Pancreas (tissue), 10 donors: ENCODE data around the gene SGTA. TPM values are rescaled to one million over a fixed set of nuclear protein-coding genes. Genes with fewer than 3 reads are reported as not detected.

Source experiments
- ATAC-seq, 4 donors: fragments of 200-7000 bp; cut with Tn5 transposase; one replicate each; pipeline versions ENCODE4 v1.8.0 to v1.9.1; 2020; ENCODE audit warnings: mild to moderate bottlenecking in 4 of 4, moderate library complexity in 4 of 4
- DNase-seq, 6 donors: peaks; one replicate each; pipeline ENCODE4 v3.0.0-alpha.2; 2020
- FAIRE-seq: peaks from 2 replicates; lab custom pipeline; 2012; peaks lifted over from hg19 to GRCh38; lab: Jason Lieb, UNC
- H3K27ac ChIP-seq, 4 donors: fragments of 200-600 bp; sonication (generic); 1 replicate in 3 of 4; 2 replicates in 1 of 4; pipeline versions ENCODE4 v1.5.0 to v1.8.0; 2020
- H3K27me3 ChIP-seq, 4 donors: fragments of 200-600 bp; one replicate each; pipeline ENCODE4 v1.8.0; 2021
- H3K36me3 ChIP-seq, 3 donors: fragments of 200-600 bp; sonication (generic) in 1 of 3; one replicate each; pipeline versions ENCODE4 v1.5.0 to v1.8.0; 2020 to 2021
- H3K4me1 ChIP-seq, 3 donors: fragments of 200-600 bp; one replicate each; pipeline ENCODE4 v1.8.0; 2021
- H3K4me3 ChIP-seq, 4 donors: fragments of 200-600 bp; sonication (generic) in 2 of 4; one replicate each; pipeline versions ENCODE4 v1.5.0 to v1.8.0; 2020 to 2021
- H3K9me3 ChIP-seq, 4 donors: fragments of 200-600 bp; one replicate each; pipeline ENCODE4 v1.8.0; 2021
- CTCF ChIP-seq, 4 donors: fragments of 200-600 bp; sonication (generic) in 3 of 4; IDR thresholded peaks; one replicate each; pipeline versions ENCODE4 v1.5.0 to v1.8.0; 2021; ENCODE audit warnings: antibody characterized with exemption in 4 of 4
- WGBS, 2 donors: extraction: QIAGEN DNeasy Blood & Tissue Kit; methylation state at CpG; one replicate each; pipeline ENCODE4 v1.1.7; 2013; 5-methylcytosine and 5-hydroxymethylcytosine counted together
- intact Hi-C, 3 donors: fragments of 100-400 bp; cut with DNase I; formaldehyde crosslinking; loops; one replicate each; pipeline versions ENCODE4 v1.11.1 to v1.14.2; 2022
- polyA plus RNA-seq, 2 donors: library from polyadenylated mRNA; stranded (reverse); fragments of 200-250 nt; gene quantifications; one replicate each; pipeline ENCODE4 v1.2.3, GENCODE V29; 2013
- total RNA-seq, 6 donors: library from RNA; stranded (reverse); fragmentation: NEBNext Ultra II Directional in 4 of 6; extraction: Animal tissue kit (Norgen Biotek cat#: 25700) in 4 of 6; gene quantifications; one replicate each; pipeline versions ENCODE4 v1.2.1 to v1.2.4, GENCODE V29; 2021 to 2023
- donor health status: healthy with polysubstance abuse.
- donor health status: DM: no; HTN: no; CAD: no; lungs with moderate emphysema.
- donor health status: DM: no; HTN: no; CAD: no.
- donor health status: control.
- donor health status: control.
- donor health status: Bipolar disorder and iron deficiency.
- donor health status: DM: yes; HTN: yes; CAD: no.
- donor health status: DM: no; HTN: no; CAD: no.
- donor health status: DM: no; HTN: no; CAD: no.
- donor health status: DM: yes; HTN: yes; CAD: no.

Gene SGTA
- total and polyA plus RNA-seq, 8 donors: 19.4 to 49.6 (median 26.7) TPM

- intact Hi-C loops: no loop called here
- WGBS, 2 donors: 91 to 95% methylated on average over 14 of the region's 14 CpGs
- no peak overlapping the region for H3K4me3 ChIP-seq
- H3K4me1 ChIP-seq: peaks cover 0 to 5% (median 4%) of the 10 kb centered on the region in 3 donors
- no peak for TF ChIP-seq CTCF (IDR thresholded peaks at IDR 0.05)
- no peaks in the 10 kb centered on the region for H3K9me3 ChIP-seq
- DNase-seq (no peak), FAIRE-seq (no peak), ATAC-seq (no peak)
- H3K36me3 ChIP-seq: no peaks in the 10 kb centered on the region
- no peaks in the 10 kb centered on the region for H3K27me3 ChIP-seq
- H3K27ac ChIP-seq: no peak overlapping the region
Observed at GRCh38 chr19:2790194-2790556, 7.1 kb upstream of the SGTA start.

- 90 to 92% methylated on average over 5 of the region's 5 CpGs for WGBS, 2 donors
Observed at GRCh38 chr19:2788237-2788636, 5.2 kb upstream of the SGTA start.

GRCh38 chr19:2787115-2787514 is 4.0 kb upstream of the SGTA start:
- H3K9me3 ChIP-seq: no peaks in the 10 kb centered on the region
- H3K4me1 ChIP-seq: peaks cover 5 to 17% (median 16%) of the 10 kb centered on the region in 3 donors
- ATAC-seq (no peak), DNase-seq (no peak), FAIRE-seq (no peak)
- H3K36me3 ChIP-seq: no peaks in the 10 kb centered on the region
- no peaks in the 10 kb centered on the region for H3K27me3 ChIP-seq
- no peak overlapping the region for H3K27ac ChIP-seq
- intact Hi-C loops: no loop called here
- 77 to 86% methylated on average over 8 of the region's 8 CpGs for WGBS, 2 donors
- TF ChIP-seq CTCF (IDR thresholded peaks at IDR 0.05): no peak
- H3K4me3 ChIP-seq: no peak overlapping the region

More at GRCh38 chr19:2788237-2788636, 5.2 kb upstream of the SGTA start:
- Histone ChIP-seq H3K36me3 (no peaks in the 10 kb centered on the region), H3K27me3 (no peaks in the 10 kb centered on the region), H3K4me3 (no peak overlapping the region), H3K27ac (no peak overlapping the region), H3K4me1 (peaks cover 5 to 15% (median 14%) of the 10 kb centered on the region in 3 donors), H3K9me3 (no peaks in the 10 kb centered on the region)
- no peak for FAIRE-seq
- no peak for ATAC-seq
- intact Hi-C loops: no loop called here
- no peak for TF ChIP-seq CTCF (IDR thresholded peaks at IDR 0.05)
- no peak for DNase-seq

- FAIRE-seq: no peak
Observed at GRCh38 chr19:2785244-2785997, 2.3 kb upstream of the SGTA start, which contains the start of gene THOP1. Gene THOP1, plus strand, starts transcription at chr19:2785503. Its CDS starts 160 bp downstream, at chr19:2785663.

More at GRCh38 chr19:2785244-2785997, 2.3 kb upstream of the SGTA start, which contains the start of gene THOP1:
- ATAC-seq (peak; percentile 86 to 92 (median 90)), DNase-seq (peak; percentile 96 to 100 (median 99))
- H3K36me3 ChIP-seq: no peaks in the 10 kb centered on the region
- no peaks in the 10 kb centered on the region for H3K27me3 ChIP-seq
- intact Hi-C loops: no loop called here
- H3K4me3 ChIP-seq: peak within 1 kb of the TSS; percentile 69 to 96 (median 82)
- H3K9me3 ChIP-seq: no peaks in the 10 kb centered on the region
- peaks cover 5 to 27% (median 21%) of the 10 kb centered on the region in 3 donors for H3K4me1 ChIP-seq
- peak within 1 kb of the TSS; percentile 66 to 85 (median 70) for H3K27ac ChIP-seq
- TF ChIP-seq CTCF (IDR thresholded peaks at IDR 0.05): no peak
- 0 to 1% methylated on average over 60 to 78 of the region's 78 CpGs for WGBS, 2 donors
